Urinary bladder (tissue), 4 donors: ENCODE results near the gene NPIPA3. TPM values are rescaled to one million over a fixed set of nuclear protein-coding genes. Genes with fewer than 3 reads are reported as not detected.
"Not testable (repeated sequence)": the region's sequence is repeated elsewhere in the genome, so short reads cannot be mapped to it uniquely, and the experiment has no call there.

Experiments
- DNase-seq: peaks from one replicate; pipeline ENCODE4 v3.0.0-alpha.2; 2015; ENCODE audit errors: extremely low spot score
- H3K27ac ChIP-seq: one replicate; pipeline ENCODE4 v1.5.1; 2013; ENCODE audit warnings: low read depth, mild to moderate bottlenecking, moderate library complexity
- H3K36me3 ChIP-seq: one replicate; pipeline ENCODE4 v1.6.1; 2013; ENCODE audit warnings: mild to moderate bottlenecking, moderate library complexity; ENCODE audit not compliant: insufficient read depth
- H3K4me1 ChIP-seq: one replicate; pipeline ENCODE4 v1.6.1; 2013; ENCODE audit warnings: mild to moderate bottlenecking, moderate library complexity; ENCODE audit not compliant: insufficient read depth
- H3K4me3 ChIP-seq: one replicate; pipeline ENCODE4 v1.5.1; 2013; ENCODE audit warnings: low read depth, low read length
- WGBS: extraction: QIAGEN DNeasy Blood & Tissue Kit; methylation state at CpG from one replicate; pipeline ENCODE4 v1.1.7; 2013; 5-methylcytosine and 5-hydroxymethylcytosine counted together
- polyA plus RNA-seq: library from polyadenylated mRNA; stranded (reverse); fragments of 200-250 nt; gene quantifications from one replicate; pipeline ENCODE4 v1.2.3, GENCODE V29; 2013
- total RNA-seq: library from RNA; depleted of rRNA; stranded (reverse); fragments of >200 nt; gene quantifications from one replicate; pipeline ENCODE4 v1.2.3, GENCODE V29; 2014
- donor health status: healthy with polysubstance abuse.
- donor health status: healthy.

NPIPA3 gene
- total RNA-seq (3.0 TPM), polyA plus RNA-seq (0.56 TPM)

GRCh38 chr16:14703156-14704011 lies at the start of gene NPIPA3:
Gene NPIPA3, plus strand, starts transcription at chr16:14703411. Its CDS starts 5,533 bp downstream, at chr16:14708944.
- DNase-seq, H3K4me1 ChIP-seq, H3K27ac ChIP-seq, H3K4me3 ChIP-seq, H3K36me3 ChIP-seq: not testable (repeated sequence)
- WGBS, result no CpG with 5 or more reads among the region's 73 CpGs

- DNase-seq, result no peak
- Histone ChIP-seq H3K4me1 (no peaks in the 10 kb centered on the region), H3K27ac (no peak overlapping the region), H3K36me3 (no peaks in the 10 kb centered on the region), H3K4me3 (no peak overlapping the region)
- 90% methylated on average over 2 of the region's 2 CpGs for WGBS
Measured at GRCh38 chr16:14658063-14658462, 45.1 kb upstream of the NPIPA3 start.

GRCh38 chr16:14667347-14668266 lies 35.6 kb upstream of the NPIPA3 start:
- DNase-seq, result no peak
- Histone ChIP-seq H3K4me3 (no peak overlapping the region), H3K27ac (no peak overlapping the region), H3K36me3 (peaks cover 5% of the 10 kb centered on the region), H3K4me1 (no peaks in the 10 kb centered on the region)
- 84% methylated on average over 16 of the region's 16 CpGs for WGBS

- DNase-seq, result no peak
- peaks cover 5% of the 10 kb centered on the region for H3K36me3 ChIP-seq
- H3K27ac ChIP-seq, result no peak overlapping the region
- 70% methylated on average over 7 of the region's 7 CpGs for WGBS
- no peaks in the 10 kb centered on the region for H3K4me1 ChIP-seq
- no peak overlapping the region for H3K4me3 ChIP-seq
Measured at GRCh38 chr16:14668556-14669223, 34.5 kb upstream of the NPIPA3 start.

- Histone ChIP-seq H3K36me3 (peaks cover 1% of the 10 kb centered on the region), H3K4me1 (no peaks in the 10 kb centered on the region), H3K27ac (no peak overlapping the region), H3K4me3 (no peak overlapping the region)
- WGBS, result 83% methylated on average over 4 of the region's 4 CpGs
- no peak for DNase-seq
Measured at GRCh38 chr16:14669776-14670175, 33.4 kb upstream of the NPIPA3 start.

GRCh38 chr16:14672403-14672971 lies 30.7 kb upstream of the NPIPA3 start:
- no peak overlapping the region for H3K27ac ChIP-seq
- WGBS, result 58% methylated on average over 7 of the region's 7 CpGs
- no peak overlapping the region for H3K4me3 ChIP-seq
- no peaks in the 10 kb centered on the region for H3K36me3 ChIP-seq
- H3K4me1 ChIP-seq, result no peaks in the 10 kb centered on the region
- no peak for DNase-seq

- no peak overlapping the region for H3K4me3 ChIP-seq
- 86% methylated on average over 3 of the region's 3 CpGs for WGBS
- no peak overlapping the region for H3K27ac ChIP-seq
- no peaks in the 10 kb centered on the region for H3K36me3 ChIP-seq
- no peak for DNase-seq
- H3K4me1 ChIP-seq, result no peaks in the 10 kb centered on the region
Measured at GRCh38 chr16:14676633-14677032, 26.6 kb upstream of the NPIPA3 start.

- Histone ChIP-seq H3K36me3 (no peaks in the 10 kb centered on the region), H3K27ac (no peak overlapping the region), H3K4me3 (no peak overlapping the region), H3K4me1 (no peaks in the 10 kb centered on the region)
- DNase-seq, result no peak
- 91% methylated on average over 5 of the region's 5 CpGs for WGBS
Measured at GRCh38 chr16:14677627-14678026, 25.6 kb upstream of the NPIPA3 start.

- Histone ChIP-seq H3K27ac (no peak overlapping the region), H3K4me1 (no peaks in the 10 kb centered on the region), H3K36me3 (no peaks in the 10 kb centered on the region), H3K4me3 (no peak overlapping the region)
- no peak for DNase-seq
- 80% methylated on average over 11 of the region's 11 CpGs for WGBS
Measured at GRCh38 chr16:14678748-14679497, 24.3 kb upstream of the NPIPA3 start.

GRCh38 chr16:14680396-14680795 lies 22.8 kb upstream of the NPIPA3 start:
- not testable (repeated sequence) for H3K36me3 ChIP-seq, DNase-seq, H3K27ac ChIP-seq, H3K4me1 ChIP-seq, H3K4me3 ChIP-seq
- WGBS, result 85% methylated on average over 7 of the region's 7 CpGs

- H3K4me3 ChIP-seq, result no peak overlapping the region
- no peak for DNase-seq
- no peaks in the 10 kb centered on the region for H3K36me3 ChIP-seq
- H3K27ac ChIP-seq, result no peak overlapping the region
- no peaks in the 10 kb centered on the region for H3K4me1 ChIP-seq
- WGBS, result 93% methylated on average over 4 of the region's 4 CpGs
Measured at GRCh38 chr16:14681115-14681514, 22.1 kb upstream of the NPIPA3 start.

- DNase-seq, result no peak
- WGBS, result 89% methylated on average over 8 of the region's 8 CpGs
- Histone ChIP-seq H3K4me3 (no peak overlapping the region), H3K36me3 (no peaks in the 10 kb centered on the region), H3K27ac (no peak overlapping the region), H3K4me1 (no peaks in the 10 kb centered on the region)
Measured at GRCh38 chr16:14682121-14682520, 21.1 kb upstream of the NPIPA3 start.
